HL-60 (cell line): ENCODE measurements around the gene SHISA6.

Experiments used
- CTCF ChIP-seq: IDR thresholded peaks from one replicate; pipeline ENCODE4 v1.5.1; 2011; ENCODE audit warnings: low read length, control low read depth, inconsistent platforms; ENCODE audit not compliant: insufficient read depth
- POLR2AphosphoS5 ChIP-seq: IDR thresholded peaks from 2 replicates; pipeline ENCODE4 v1.6.1; 2012; ENCODE audit warnings: low read depth
- REST ChIP-seq: IDR thresholded peaks from 2 replicates; pipeline ENCODE4 v1.6.1; 2012; ENCODE audit warnings: low read depth; ENCODE audit not compliant: insufficient replicate concordance

DNA sequence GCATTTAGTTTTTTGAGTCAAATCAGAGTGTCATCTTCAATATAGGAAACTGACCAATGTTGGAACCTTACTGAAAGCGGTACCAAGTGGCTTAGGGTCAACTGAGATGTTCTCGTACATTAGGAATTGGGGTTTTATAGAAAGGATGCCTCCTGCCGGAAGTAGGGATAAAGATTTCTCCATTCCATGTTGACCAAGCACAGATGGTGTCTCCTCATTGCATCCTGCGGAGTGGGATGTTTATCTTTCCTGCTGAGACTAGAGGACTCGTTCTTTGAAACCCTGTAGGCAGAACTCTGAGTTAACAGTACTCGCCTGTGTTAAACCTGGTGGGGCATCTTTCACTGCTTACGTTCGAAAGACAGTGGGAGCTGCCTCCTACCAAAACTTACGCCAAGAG, 1.4 kb downstream of the SHISA6 start:
- TF ChIP-seq CTCF (no peak), REST (no peak), POLR2AphosphoS5 (no peak)
